Natural killer cell (primary cell): ENCODE results near the gene ARRDC5. TPM values are rescaled to one million over a fixed set of nuclear protein-coding genes. Genes with fewer than 3 reads are reported as not detected.
A peak's percentile ranks its signal among the peaks of the same experiment; 100 is the strongest.

Experiments used
- ATAC-seq, 3 donors: fragments of 150-1000 bp in 2 of 3; fragments of 200-7000 bp in 1 of 3; cut with Tn5 transposase; 1 replicate in 1 of 3; 2 replicates in 2 of 3; pipeline ENCODE4 v1.10.0; 2021; ENCODE audit warnings: mild to moderate bottlenecking in 2 of 3, moderate library complexity in 2 of 3
- DNase-seq, 2 donors: peaks; one replicate each; pipeline versions ENCODE4 v3.0.0 to v3.0.0-alpha.2; 2013 to 2021; ENCODE audit warnings: mixed read lengths in 1 of 2
- H3K27ac ChIP-seq: one replicate; pipeline ENCODE4 v1.5.1; 2013; ENCODE audit warnings: mild to moderate bottlenecking, low read length
- H3K27me3 ChIP-seq: one replicate; pipeline ENCODE4 v1.6.1; 2013; ENCODE audit warnings: low read length; ENCODE audit not compliant: control insufficient read depth, insufficient read depth
- H3K36me3 ChIP-seq: one replicate; pipeline ENCODE4 v1.6.1; 2013; ENCODE audit warnings: low read length; ENCODE audit not compliant: control insufficient read depth, insufficient read depth
- H3K4me1 ChIP-seq: one replicate; pipeline ENCODE4 v1.6.1; 2013; ENCODE audit warnings: low read length; ENCODE audit not compliant: control insufficient read depth, insufficient read depth
- H3K4me3 ChIP-seq: one replicate; pipeline ENCODE4 v1.5.1; 2013; ENCODE audit warnings: low read length
- H3K9me3 ChIP-seq: one replicate; pipeline ENCODE4 v1.6.1; 2013; ENCODE audit warnings: low read length; ENCODE audit not compliant: control insufficient read depth, insufficient read depth
- H3K27ac Mint-ChIP-seq, 2 donors: one replicate each; pipeline ENCODE4 v1.8.0; 2022; ENCODE audit warnings: mild to moderate bottlenecking in 2 of 2, mixed read lengths in 2 of 2, moderate library complexity in 1 of 2
- H3K27me3 Mint-ChIP-seq, 2 donors: one replicate each; pipeline ENCODE4 v1.8.0; 2022; ENCODE audit warnings: low read depth in 2 of 2, mixed read lengths in 2 of 2
- H3K36me3 Mint-ChIP-seq: one replicate; pipeline ENCODE4 v1.8.0; 2022; ENCODE audit warnings: mixed read lengths
- H3K4me1 Mint-ChIP-seq, 2 donors: one replicate each; pipeline ENCODE4 v1.8.0; 2022; ENCODE audit warnings: mixed read lengths in 2 of 2
- H3K4me3 Mint-ChIP-seq: one replicate; pipeline ENCODE4 v1.8.0; 2022; ENCODE audit warnings: mild to moderate bottlenecking, moderate library complexity, mixed read lengths
- H3K9me3 Mint-ChIP-seq, 2 donors: one replicate each; pipeline ENCODE4 v1.8.0; 2022; ENCODE audit warnings: mixed read lengths in 2 of 2
- WGBS: methylation state at CpG from one replicate; pipeline ENCODE4 v1.1.7; 2013; ENCODE audit warnings: missing lambda C conversion rate; ENCODE audit not compliant: insufficient coverage; 5-methylcytosine and 5-hydroxymethylcytosine counted together
- intact Hi-C: fragments of 100-400 bp; cut with micrococcal nuclease; formaldehyde crosslinking; loops from one replicate; pipeline ENCODE4 v1.14.2; 2022
- total RNA-seq, 4 donors: library from RNA; stranded (reverse); fragments of 120-200 nt in 1 of 4; gene quantifications; one replicate each; pipeline versions ENCODE4 v1.2.3 to v1.2.4, GENCODE V29; 2013 to 2022
- TF ChIP-seq, protein P1 (sequence below): fragments of 200-600 bp; IDR thresholded peaks from one replicate; pipeline ENCODE4 v1.8.0; 2022; ENCODE audit warnings: antibody characterized with exemption

ARRDC5 gene
- total RNA-seq, 3 donors from 2014 or later (not counting 1 experiment from before 2014, with no cell fraction given), result 5.9 to 13.0 (median 8.8) TPM

DNA sequence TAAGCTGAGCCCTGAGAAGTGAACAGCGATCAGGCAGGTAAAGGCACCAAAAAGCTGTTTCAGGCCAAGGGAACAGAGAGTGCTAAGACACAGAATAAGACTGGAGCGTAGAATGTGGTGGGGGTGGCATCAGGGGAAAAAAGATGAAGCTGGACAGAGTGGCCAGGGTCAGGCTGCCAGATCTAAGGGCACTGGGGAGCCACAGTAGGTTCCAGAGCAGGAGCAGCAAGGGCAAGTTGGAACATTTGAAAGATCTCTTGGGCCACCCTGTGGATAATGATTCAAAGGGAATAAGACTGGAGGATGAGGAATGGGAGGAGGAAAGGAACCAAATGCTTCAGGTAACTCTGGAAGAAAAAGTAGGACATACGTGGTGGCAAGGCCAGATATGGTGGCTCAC is 28.8 kb downstream of the ARRDC5 start:
- 97% methylated on average over 3 of the region's 3 CpGs for WGBS
- H3K27ac Mint-ChIP-seq, result no peak overlapping the region

GRCh38 chr19:4871711-4872110 is 31.0 kb downstream of the ARRDC5 start:
- ATAC-seq, result no peak
- H3K4me1 ChIP-seq, result peaks cover 17% of the 10 kb centered on the region
- no peak overlapping the region for H3K4me3 ChIP-seq
- no peaks in the 10 kb centered on the region for H3K9me3 ChIP-seq
- H3K36me3 ChIP-seq, result no peaks in the 10 kb centered on the region
- H3K27me3 ChIP-seq, result no peaks in the 10 kb centered on the region
- Mint-ChIP-seq H3K36me3 (no peaks in the 10 kb centered on the region), H3K27me3 (no peaks in the 10 kb centered on the region), H3K9me3 (no peaks in the 10 kb centered on the region), H3K4me3 (no peak overlapping the region), H3K4me1 (peaks cover 2 to 7% of the 10 kb centered on the region in 2 donors), H3K27ac (no peak overlapping the region)
- no peak overlapping the region for H3K27ac ChIP-seq
- DNase-seq, result no peak
- TF ChIP-seq, protein P1, sequence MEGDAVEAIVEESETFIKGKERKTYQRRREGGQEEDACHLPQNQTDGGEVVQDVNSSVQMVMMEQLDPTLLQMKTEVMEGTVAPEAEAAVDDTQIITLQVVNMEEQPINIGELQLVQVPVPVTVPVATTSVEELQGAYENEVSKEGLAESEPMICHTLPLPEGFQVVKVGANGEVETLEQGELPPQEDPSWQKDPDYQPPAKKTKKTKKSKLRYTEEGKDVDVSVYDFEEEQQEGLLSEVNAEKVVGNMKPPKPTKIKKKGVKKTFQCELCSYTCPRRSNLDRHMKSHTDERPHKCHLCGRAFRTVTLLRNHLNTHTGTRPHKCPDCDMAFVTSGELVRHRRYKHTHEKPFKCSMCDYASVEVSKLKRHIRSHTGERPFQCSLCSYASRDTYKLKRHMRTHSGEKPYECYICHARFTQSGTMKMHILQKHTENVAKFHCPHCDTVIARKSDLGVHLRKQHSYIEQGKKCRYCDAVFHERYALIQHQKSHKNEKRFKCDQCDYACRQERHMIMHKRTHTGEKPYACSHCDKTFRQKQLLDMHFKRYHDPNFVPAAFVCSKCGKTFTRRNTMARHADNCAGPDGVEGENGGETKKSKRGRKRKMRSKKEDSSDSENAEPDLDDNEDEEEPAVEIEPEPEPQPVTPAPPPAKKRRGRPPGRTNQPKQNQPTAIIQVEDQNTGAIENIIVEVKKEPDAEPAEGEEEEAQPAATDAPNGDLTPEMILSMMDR, result no peak
- intact Hi-C loops, result loop anchor here (1.0 kb wide), 2 partner anchors 40 to 160 kb away; no protein-coding TSS in a partner anchor
- 73% methylated on average over 5 of the region's 6 CpGs for WGBS

More for the DNA sequence above, 28.8 kb downstream of the ARRDC5 start:
- Mint-ChIP-seq H3K27me3 (no peaks in the 10 kb centered on the region), H3K4me1 (peaks cover 0 to 5% of the 10 kb centered on the region in 2 donors), H3K4me3 (no peak overlapping the region), H3K36me3 (no peaks in the 10 kb centered on the region), H3K9me3 (no peaks in the 10 kb centered on the region)
- ATAC-seq (no peak), DNase-seq (no peak)
- Histone ChIP-seq H3K4me3 (no peak overlapping the region), H3K27me3 (no peaks in the 10 kb centered on the region), H3K9me3 (no peaks in the 10 kb centered on the region), H3K36me3 (no peaks in the 10 kb centered on the region), H3K4me1 (peaks cover 13% of the 10 kb centered on the region), H3K27ac (no peak overlapping the region)
- TF ChIP-seq, protein P1, result no peak
- intact Hi-C loops, result no loop called here

DNA sequence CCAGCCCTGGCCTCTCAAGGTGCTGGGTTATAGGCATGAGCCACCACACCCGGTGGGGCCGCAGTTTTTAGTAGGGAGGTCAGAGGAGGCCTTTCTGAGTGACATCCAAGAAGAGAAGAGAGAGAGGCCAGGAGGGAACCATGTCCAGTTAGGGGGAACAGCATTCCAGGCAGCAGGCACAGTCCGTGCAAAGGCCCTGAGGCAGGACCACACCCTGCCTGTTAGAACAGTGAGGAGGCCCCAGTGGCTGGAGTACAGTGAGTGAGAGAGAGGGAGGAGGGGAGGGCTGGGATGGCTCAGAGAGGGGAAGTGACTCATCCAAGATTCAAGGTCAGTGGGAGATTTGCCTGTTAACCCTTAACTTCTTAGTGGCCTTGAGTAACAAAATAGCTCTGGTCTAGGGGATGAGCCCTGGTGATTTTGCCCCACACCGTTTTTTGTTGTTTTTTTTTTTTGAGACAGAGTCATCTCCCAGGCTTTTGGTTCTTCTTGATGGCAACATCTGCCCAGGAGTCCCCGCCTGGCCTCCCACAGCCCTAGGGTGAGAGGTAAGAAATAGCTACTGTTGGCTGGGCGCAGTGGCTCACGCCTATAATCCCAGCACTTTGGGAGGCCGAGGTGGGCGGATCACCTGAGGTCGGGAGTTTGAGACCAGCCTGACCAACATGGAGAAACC is 32.5 kb downstream of the ARRDC5 start:
- no peaks in the 10 kb centered on the region for H3K27me3 Mint-ChIP-seq
- DNase-seq (no peak), ATAC-seq (no peak)
- no peak overlapping the region for H3K27ac Mint-ChIP-seq
- no peaks in the 10 kb centered on the region for H3K9me3 Mint-ChIP-seq
- Histone ChIP-seq H3K4me3 (no peak overlapping the region), H3K27me3 (no peaks in the 10 kb centered on the region), H3K9me3 (no peaks in the 10 kb centered on the region), H3K27ac (no peak overlapping the region), H3K36me3 (no peaks in the 10 kb centered on the region), H3K4me1 (peaks cover 24% of the 10 kb centered on the region)
- TF ChIP-seq, protein P1, result no peak
- intact Hi-C loops, result no loop called here
- WGBS, result 81% methylated on average over 10 of the region's 10 CpGs
- peaks cover 6 to 13% of the 10 kb centered on the region in 2 donors for H3K4me1 Mint-ChIP-seq
- H3K36me3 Mint-ChIP-seq, result no peaks in the 10 kb centered on the region
- H3K4me3 Mint-ChIP-seq, result peak overlapping the region; percentile 4
